NCI-H460 (cell line): ENCODE measurements around the gene CD37. TPM values are rescaled to one million over a fixed set of nuclear protein-coding genes. Genes with fewer than 3 reads are reported as not detected.
"Not testable (repeated sequence)": the region's sequence is repeated elsewhere in the genome, so short reads cannot be mapped to it uniquely, and the experiment has no call there.

Experiments
- DNase-seq: peaks from one replicate; pipeline ENCODE4 v3.0.0-alpha.2; 2016; ENCODE audit warnings: low read depth; ENCODE audit errors: extremely low read depth
- polyA plus RNA-seq: library from polyadenylated mRNA; depleted of rRNA; stranded (reverse); fragments of >200 nt; gene quantifications from 2 replicates; pipeline ENCODE4 v1.2.3, GENCODE V29; 2014; cell fraction: nucleus; rRNA removed
- total RNA-seq: library from RNA; depleted of rRNA; stranded (reverse); fragments of >200 nt; shearing (Covaris generic); gene quantifications from 2 replicates; pipeline ENCODE4 v1.2.3, GENCODE V29; 2014; rRNA removed

The CD37 gene, protein sequence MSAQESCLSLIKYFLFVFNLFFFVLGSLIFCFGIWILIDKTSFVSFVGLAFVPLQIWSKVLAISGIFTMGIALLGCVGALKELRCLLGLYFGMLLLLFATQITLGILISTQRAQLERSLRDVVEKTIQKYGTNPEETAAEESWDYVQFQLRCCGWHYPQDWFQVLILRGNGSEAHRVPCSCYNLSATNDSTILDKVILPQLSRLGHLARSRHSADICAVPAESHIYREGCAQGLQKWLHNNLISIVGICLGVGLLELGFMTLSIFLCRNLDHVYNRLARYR
- not detected in 2 replicates for total RNA-seq
- not detected in 2 replicates for polyA plus RNA-seq

DNA sequence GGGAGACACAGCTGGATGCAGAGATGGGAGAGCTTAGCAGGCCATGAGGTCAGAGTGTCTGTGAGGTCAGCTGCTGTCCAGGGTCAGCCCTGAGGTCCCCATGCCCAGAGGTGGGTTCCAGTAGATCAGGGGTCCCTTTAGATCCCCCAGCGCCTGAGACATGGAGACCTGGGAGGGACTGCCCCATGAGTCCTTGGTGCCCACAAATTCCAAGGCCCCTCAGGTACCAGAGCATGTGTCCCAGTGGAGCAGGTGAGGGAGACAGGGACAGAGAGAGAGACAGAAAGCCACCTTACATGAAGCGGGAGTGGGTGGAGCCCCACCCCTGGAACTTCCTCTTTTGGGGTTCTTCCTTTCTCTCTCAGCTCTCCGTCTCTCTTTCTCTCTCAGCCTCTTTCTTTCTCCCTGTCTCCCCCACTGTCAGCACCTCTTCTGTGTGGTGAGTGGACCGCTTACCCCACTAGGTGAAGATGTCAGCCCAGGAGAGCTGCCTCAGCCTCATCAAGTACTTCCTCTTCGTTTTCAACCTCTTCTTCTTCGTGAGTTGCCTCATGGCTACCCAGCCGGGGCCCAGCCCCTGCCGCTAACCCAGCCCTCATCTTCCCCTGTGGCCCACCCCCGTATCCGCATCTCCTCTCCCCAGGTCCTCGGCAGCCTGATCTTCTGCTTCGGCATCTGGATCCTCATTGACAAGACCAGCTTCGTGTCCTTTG is at the start of gene CD37:
CD37 (plus strand) TSS at position 336 of the 713 bp plus-strand sequence; CDS start at position 471, 135 bp downstream.
- DNase-seq, result no peak

DNA sequence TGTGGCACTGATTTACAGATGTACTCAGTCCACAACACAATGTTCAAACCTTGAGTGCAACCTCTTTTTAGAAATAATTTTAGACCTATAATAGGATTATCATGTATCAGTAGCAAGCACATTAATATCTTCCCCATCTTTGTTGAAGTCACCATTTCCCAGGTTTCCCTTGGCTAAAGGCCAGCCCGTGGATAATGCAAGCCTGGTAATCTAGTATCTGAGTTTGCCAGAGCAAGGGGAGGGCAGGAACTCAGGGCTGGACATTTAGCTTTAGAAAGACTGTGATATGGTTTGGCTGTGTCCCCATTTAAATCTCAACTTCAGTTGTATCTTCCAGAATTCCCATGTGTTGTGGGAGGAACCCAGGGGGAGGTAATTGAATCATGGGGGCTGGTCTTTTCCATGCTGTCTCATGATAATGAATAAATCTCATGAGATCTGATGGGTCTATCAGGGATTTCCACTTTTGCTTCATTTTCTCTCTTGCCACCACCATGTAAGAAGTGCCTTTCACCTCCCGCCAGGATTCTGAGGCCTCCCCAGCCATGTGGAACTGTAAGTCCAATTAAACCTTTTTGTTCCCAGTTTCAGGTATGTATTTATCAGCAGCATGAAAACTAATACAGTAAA is 48.0 kb upstream of the CD37 start:
- DNase-seq, result no peak

DNA sequence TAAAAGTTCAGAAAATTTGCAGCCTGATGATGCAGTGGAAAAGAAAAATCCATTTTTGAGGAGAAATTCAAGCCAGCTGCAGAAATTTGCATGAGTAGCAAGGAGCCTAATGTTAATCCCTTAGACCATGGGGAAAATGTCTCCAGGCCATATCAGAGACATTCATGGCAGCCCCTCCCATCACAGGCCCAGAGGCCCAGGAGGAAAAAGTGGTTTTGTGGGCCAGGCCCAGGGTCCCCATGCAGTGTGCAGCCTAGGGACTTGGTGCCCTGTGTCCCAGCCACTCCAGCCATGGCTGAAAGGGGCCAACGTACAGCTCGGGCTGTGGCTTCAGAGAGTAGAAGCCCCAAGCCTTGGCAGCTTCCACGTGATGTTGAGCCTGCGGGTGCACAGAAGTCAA is 47.0 kb upstream of the CD37 start:
- DNase-seq, result not testable (repeated sequence)

DNA sequence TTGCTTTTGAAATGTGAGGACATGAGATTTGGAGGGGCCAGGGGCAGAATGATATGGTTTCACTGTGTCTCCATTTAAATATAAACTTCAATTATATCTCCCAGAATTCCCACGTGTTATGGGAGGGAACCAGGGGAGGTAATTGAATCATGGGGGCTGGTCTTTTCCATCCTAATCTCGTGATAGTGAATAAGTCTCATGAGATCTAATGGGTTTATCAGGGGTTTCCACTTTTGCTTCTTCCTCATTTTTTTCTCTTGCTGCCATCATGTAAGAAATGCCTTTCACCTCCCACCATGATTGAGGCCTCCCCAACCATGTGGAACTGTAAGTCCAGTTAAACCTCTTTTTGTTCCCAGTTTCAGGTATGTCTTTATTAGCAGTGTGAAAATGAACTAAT is 45.9 kb upstream of the CD37 start:
- DNase-seq, result not testable (repeated sequence)

DNA sequence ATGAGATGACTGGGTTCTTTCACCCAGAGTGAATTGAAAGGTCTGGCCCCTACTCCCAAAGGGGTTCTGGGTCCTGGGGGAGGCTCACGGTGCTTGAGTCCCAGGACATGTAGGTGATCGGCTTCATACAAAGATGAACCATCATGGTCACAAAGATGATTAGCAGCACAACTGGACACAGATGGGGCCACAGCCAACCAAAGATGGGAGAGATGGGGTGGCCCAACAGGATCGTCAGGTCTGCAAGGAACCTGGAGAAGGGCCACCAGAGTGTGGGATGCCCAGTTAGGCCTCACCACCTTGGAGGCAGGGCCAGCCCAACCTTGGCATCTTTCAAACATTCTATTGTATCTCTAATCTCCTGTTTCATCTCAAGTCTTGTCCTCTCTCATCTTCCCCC is 44.7 kb upstream of the CD37 start:
- DNase-seq, result no peak

DNA sequence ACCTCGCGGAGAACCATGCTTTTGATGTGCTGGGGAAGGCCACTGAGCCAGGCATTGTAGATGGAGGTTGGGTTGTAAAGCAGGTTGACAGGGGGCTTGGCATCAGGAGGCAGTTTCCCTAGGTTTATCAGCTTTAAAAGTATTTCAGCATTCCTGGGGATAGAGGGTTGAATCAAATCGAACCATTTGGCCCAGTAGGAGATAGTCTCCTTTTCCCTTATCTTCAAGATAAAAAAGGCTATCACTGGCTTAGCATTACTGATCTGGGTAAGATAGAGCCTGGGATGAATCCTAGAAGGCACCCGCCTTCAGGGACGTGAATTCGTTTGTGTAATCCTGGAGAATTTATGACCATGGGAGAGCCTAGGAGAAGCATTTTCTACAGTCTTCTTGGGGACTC is 40.8 kb upstream of the CD37 start:
- DNase-seq, result no peak

DNA sequence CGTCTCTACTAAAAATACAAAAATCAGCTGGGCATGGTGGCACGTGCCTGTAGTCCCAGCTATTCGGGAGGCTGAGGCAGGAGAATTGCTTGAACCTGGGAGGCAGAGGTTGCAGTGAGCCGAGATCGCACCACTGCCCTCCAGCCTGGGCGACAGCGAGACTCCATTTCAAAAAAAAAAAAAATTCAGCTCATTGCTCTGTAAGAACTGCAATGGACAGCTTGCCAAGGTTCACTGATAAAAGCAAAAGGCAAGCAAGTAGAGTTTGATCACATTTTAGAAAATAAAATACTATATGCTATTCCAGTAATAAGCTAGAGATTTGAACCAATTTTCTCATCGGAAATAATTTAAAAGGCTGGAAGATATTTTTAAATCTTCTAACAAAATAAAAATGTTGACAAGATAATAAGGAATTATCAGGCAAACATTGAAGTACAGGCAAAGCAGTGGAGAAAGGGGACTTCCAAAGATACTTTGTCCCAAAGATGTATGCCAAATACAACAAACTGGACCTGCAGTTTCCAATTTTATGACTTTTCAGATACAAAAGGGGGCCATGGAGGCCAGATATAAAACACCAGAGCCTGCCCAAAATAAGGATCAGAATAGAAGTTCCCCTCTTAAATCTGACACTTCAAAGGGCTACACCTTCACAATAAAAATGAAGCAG is 39.9 kb upstream of the CD37 start:
- no peak for DNase-seq

DNA sequence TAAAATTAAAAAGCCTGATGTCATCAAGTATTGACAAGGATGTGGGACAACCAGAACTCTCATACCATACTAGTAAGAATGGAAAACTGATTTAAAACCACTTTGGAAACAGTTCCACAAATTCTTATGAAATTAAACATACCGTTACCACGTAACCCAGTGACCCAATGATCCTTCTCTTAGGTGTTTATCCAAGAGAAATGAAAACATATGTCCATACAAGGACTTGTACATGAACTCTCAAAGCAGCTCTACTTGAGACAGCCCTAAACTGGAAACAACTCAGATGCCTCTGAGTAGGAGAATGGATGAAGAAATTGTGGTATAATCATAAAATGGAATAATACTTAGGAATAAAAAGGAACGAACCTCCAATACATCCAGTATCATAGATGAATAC is 37.8 kb upstream of the CD37 start:
- no peak for DNase-seq

DNA sequence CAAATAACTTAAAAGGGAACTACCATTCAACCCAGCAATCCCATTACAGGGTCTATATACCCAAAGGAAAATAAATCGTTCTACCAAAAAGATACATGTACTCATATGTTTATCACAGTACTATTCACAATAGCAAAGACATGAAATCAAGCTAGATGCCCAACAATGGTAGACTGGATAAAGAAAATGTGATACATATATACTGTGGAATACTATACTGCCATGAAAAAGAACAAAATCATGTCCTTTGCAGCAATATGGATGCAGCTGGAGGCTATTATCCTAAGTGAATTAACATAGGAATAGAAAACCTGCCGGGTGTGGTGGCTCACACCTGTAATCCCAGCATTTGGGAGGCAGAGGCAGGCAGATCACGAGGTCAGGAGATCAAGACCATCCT is 36.6 kb upstream of the CD37 start:
- DNase-seq, result not testable (repeated sequence)

DNA sequence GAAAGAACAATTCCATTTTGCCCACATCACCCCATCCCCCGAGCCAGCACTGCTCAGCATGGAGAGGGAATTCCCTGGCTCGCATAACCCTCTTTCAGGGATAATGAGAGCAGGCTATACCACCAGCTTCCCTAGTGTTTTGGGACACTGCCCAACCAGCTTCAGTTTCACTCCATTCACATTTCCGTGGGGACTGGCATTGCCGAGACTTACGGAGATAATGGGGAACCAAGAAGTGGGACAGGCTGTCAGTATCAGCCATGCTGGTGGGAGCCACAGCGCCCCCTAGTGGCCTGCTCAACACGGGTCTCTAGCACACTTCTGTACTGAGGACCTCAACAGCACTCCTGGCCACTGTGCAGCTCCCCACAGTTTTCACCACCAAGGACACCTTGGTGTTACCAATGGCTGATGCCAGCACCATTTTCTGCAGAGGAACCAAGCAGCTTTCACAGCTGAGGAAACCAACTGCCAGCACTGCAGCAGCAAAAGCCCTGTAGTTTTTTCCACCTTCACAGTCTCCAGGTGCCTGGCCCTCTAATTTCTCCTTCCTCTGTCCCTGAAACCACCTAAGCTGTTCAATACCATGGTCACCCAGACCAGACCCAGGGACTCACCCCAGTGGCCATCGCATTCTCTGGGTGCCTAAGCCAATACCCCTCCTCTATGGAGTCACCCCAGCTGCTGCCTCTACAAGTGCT is 33.9 kb upstream of the CD37 start:
- peak; percentile 36 for DNase-seq

DNA sequence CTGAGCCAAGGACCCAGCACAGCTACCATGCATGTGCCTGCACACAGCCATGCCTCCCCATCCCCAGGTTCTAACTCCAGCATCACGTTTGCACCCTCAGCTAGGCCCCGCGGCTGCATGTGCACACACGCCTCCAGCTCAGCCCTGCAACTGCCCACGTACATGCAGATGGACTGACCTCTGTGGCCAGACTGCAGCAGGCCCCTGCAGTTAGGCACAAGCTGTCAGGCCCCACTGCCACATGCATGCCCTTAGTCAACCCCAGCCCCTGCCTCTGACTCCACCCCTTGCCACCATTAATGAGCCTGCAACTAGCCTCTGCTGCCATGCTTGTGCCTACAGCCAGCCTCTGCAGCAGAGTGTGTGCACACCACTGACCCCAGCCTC is 33.3 kb upstream of the CD37 start:
- no peak for DNase-seq

DNA sequence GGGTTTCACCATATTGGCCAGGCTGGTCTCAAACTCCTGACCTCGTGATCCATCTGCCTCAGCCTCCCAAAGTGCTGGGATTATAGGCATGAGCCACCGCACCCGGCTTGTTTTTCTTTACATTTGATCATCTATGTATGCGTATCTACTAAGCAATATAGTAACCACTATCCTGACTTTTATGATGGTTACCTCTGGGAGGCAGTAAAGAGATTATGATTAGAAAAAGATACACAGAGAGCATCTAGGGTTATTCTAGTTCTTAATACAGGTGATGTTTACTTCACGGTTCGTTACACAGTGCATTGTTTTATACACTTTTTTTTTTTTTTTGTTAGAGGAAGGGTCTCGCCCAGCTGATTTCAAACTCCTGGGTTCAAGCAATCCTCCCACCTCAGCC is 28.5 kb upstream of the CD37 start:
- DNase-seq, result not testable (repeated sequence)

DNA sequence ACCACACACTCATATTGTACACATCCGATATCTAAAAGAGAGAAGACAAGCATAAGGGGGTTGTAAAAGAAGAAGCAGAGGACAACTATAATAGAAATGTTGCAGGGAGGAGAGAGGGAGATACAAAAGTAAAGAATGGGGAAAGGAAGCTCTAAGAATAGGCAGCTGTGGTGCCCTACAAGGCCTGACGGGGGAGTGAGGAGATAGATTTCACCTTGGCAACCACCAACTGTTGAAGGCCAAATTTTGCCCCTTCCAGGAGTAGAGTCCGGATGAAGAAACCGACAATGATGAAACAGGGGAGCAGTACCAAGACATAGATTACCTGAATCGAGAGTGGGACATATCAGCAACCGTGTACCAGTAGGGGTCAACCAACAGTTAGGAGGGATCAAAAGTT is 26.1 kb upstream of the CD37 start:
- no peak for DNase-seq

DNA sequence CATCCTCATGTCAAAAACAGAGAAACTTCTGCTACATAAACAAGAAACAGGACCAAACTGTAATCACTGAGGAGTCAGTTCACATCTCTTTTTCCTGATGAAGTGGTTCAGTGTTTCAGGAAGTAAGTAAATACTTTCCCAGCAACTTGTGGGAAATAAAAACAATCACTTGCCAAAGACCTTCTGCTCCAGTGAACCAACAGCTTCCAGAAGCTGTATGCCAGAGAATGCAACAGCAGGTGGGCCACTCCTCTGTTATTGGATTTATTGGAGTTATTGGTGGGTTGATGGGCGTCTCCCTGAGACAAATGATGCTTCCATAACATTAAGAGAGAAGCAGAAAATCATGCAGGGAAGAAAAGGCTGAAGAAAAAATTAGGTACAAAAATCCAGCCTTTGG is 20.1 kb upstream of the CD37 start:
- DNase-seq, result no peak

DNA sequence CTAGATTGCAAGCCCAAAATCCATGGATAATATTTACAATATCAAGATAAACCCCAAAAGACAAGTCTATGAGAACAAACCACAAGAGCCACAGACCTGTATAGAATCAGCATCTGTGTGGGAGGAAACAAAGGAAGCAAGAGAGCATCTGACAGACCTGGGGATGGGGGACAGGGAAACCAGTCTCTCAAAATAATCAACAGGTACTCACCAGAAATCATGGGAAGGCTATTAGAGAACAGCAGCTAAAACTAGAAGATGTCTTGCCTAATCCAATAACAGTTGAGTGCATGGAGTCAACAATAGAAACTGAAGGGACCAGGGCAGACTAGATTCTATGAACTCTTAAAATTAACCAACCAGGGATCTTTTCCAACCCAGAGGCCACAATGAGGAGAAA is 18.9 kb upstream of the CD37 start:
- DNase-seq, result no peak

DNA sequence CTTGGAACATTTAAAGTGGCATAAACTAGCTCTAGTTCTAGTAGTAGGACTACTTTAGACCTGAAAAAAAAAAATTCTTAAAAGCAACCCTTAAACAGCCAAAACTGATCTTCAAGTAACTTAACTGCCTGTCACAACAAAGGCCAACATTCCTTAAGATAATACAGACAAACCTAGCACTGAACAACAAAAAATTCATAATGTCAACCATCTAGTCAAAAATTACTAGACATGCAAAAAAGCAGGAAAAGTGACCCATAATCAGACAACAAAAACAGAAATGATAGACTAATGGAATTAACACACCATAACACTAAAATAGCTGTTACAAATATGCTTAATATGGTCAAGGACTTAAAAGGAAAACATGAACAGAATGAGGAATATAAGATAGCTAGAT is 16.9 kb upstream of the CD37 start:
- DNase-seq, result no peak

DNA sequence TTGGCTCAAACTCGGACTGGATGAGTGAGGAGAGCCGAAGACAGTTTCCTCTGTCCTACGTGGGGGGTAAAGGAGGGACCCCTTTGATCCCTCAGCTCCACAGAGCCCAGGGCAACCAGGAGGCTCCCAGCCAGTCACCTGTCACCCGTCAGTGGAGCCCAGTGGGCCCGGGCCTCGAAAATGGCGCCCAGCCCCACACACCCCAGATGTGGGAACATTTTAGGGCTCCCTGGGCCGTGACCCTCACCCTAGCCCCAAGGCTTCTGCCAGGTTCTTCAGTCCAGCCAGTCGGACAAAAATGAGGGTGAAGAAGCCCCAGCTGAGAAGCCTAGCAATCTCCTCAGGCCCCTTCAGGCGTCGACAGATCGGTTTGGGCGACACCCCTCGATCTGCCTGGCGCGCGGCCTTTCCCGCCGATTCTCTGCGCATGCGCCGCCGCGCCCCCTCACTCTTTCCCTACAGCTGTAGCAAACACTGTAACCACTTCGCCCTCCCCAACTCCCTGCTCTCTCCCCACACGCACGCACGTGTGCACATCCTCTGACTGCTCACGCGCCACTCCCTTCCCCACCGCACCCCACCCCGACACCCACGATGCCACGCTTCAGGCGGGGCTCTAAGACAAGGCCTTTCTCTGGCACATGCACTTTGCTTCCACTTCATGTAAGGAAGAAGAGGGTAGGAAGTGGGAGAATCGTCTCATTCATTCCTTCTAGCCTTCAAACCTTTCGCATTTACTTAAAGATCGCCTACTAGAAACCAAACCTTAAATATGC is 10.2 kb upstream of the CD37 start, which contains the start of gene SLC6A16:
SLC6A16 (minus strand) TSS at position 391 of the 776 bp plus-strand sequence. CDS start 13,844 bp downstream, outside the sequence.
- no peak for DNase-seq

DNA sequence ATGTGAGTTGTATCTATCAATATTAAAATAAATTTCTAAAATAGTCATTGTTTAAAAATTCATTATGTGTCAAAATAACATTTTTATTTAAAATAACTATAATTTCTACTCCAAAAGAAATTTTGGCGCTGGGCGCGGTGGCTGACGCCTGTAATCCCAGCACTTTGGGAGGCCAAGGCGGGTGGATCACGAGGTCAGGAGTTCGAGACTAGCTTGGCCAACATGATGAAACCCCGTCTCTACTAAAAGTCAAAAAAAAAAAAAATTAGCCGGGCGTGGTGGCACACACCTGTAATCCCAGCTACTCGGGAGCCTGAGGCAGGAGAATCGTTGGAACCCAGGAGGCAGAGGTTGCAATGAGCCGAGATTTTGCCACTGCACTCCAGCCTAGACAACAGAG is 9.4 kb upstream of the CD37 start:
- not testable (repeated sequence) for DNase-seq

DNA sequence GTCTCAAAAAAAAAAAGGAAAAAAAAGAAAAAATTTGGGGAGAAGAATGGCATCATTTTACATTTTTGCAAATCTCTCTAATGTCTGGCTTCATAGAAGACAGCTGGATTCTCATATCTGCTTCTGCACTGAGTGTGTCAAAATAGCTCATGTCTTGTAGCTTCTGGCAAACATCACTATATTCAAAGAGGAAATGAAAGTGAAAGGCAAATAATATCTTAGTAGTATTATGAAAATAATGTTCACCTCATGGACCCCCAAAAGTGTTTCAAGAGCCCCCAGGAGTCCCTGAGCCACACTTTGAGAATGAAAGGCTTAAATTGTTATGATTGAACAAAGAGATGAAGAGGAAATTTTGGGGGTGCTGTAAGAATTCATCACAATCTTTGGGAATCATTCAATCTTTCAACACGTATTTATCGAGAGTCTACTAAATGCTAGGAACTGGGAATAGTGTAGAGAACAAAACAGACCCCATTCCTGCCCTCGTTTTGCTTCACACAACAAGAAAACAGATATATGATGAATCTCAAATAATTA is 9.0 kb upstream of the CD37 start:
- DNase-seq, result no peak
